Stimulated activated naive CD8-positive, alpha-beta T cell treated with anti-CD3 and anti-CD28 coated beads, Interleukin-15, Interleukin-2, amounts not matched to agents 100 ng/mL and 50 ng/mL, for 24 hours (primary cell): ENCODE results near the gene CCDC63.

ENCODE experiments used
- H3K27ac Mint-ChIP-seq: one replicate; pipeline ENCODE4 v1.8.0; 2021; ENCODE audit warnings: mild to moderate bottlenecking, mixed read lengths
- H3K27me3 Mint-ChIP-seq: one replicate; pipeline ENCODE4 v1.8.0; 2021; ENCODE audit warnings: mixed read lengths
- H3K36me3 Mint-ChIP-seq: one replicate; pipeline ENCODE4 v1.8.0; 2021; ENCODE audit warnings: low read depth, mixed read lengths
- H3K4me1 Mint-ChIP-seq: one replicate; pipeline ENCODE4 v1.8.0; 2021; ENCODE audit warnings: low read depth, mixed read lengths
- H3K4me3 Mint-ChIP-seq: one replicate; pipeline ENCODE4 v1.8.0; 2021; ENCODE audit warnings: mild to moderate bottlenecking, mixed read lengths
- H3K9me3 Mint-ChIP-seq: one replicate; pipeline ENCODE4 v1.8.0; 2021; ENCODE audit warnings: mixed read lengths

CCDC63 gene

GRCh38 chr12:110916295-110916875 is 69.6 kb downstream of the CCDC63 start:
- H3K4me3 Mint-ChIP-seq: no peak overlapping the region
- H3K27me3 Mint-ChIP-seq: peaks cover 7% of the 10 kb centered on the region
- no peak overlapping the region for H3K27ac Mint-ChIP-seq
- H3K9me3 Mint-ChIP-seq: no peaks in the 10 kb centered on the region
- no peaks in the 10 kb centered on the region for H3K36me3 Mint-ChIP-seq
- no peaks in the 10 kb centered on the region for H3K4me1 Mint-ChIP-seq

DNA sequence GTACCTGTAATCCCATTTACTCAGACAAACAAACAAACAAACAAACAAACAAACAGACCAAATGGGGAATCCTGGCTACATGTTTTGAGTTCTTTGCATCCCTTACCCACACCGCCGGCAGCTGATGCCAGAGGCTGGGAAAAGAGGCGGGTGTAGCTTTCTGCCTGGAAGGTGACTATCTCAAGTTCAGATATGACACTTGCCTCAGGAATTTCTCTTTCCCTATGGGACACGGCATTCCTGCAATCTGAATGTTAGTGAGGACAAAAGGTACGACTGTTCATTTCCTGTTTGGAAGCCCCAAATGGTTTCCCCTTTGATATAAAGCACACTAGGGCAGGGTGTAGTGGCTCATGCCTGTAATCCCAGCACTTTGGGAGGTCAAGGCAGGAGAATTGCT is 70.7 kb downstream of the CCDC63 start:
- Mint-ChIP-seq H3K27me3 (peaks cover 7% of the 10 kb centered on the region), H3K27ac (no peak overlapping the region), H3K4me1 (no peaks in the 10 kb centered on the region), H3K9me3 (no peaks in the 10 kb centered on the region), H3K36me3 (no peaks in the 10 kb centered on the region), H3K4me3 (no peak overlapping the region)

DNA sequence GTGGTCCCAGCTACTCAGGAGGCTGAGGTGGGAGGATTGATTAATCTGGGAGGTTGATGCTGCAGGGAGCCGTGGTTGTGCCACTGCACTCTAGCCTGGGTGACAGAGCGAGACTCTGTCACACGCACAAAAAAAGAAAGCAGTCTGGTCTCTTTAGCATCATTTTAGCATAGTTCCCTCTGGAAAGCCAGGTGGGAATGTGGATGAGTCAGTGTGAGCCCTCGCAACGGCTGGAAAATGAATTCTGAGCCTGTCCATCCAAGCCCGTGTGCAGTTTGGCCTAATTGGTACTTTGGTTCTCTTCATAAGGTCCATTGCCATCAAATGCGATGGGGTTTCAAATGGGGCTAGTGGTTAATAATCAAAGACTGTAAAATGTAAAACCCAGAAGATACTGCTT is 71.2 kb downstream of the CCDC63 start:
- Mint-ChIP-seq H3K4me1 (no peaks in the 10 kb centered on the region), H3K27me3 (peaks cover 7% of the 10 kb centered on the region), H3K4me3 (no peak overlapping the region), H3K9me3 (no peaks in the 10 kb centered on the region), H3K36me3 (no peaks in the 10 kb centered on the region), H3K27ac (no peak overlapping the region)

DNA sequence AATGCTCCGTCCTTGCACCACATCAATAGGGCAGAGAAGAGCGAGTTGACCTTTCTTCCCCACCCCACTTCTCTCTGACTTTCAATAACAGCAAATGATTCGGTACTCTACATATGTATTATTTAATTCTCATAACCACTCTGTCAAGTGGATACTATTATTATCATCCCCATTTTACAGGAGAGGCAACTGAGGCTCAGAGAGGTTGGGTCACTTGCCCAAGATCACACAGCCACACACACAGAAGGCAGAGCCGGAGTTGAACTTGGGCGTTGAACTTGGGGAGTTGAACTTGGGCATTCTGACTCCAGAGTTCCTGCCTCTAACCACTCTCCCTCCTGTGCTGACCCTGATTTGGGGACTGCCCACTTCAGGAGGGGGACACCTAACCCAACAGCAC is 72.9 kb downstream of the CCDC63 start:
- H3K27ac Mint-ChIP-seq: no peak overlapping the region
- no peak overlapping the region for H3K4me3 Mint-ChIP-seq
- H3K9me3 Mint-ChIP-seq: no peaks in the 10 kb centered on the region
- no peaks in the 10 kb centered on the region for H3K4me1 Mint-ChIP-seq
- no peaks in the 10 kb centered on the region for H3K36me3 Mint-ChIP-seq
- H3K27me3 Mint-ChIP-seq: peaks cover 7% of the 10 kb centered on the region

GRCh38 chr12:110920324-110920910 is 73.6 kb downstream of the CCDC63 start, which contains the start of gene MYL2:
TSS of gene MYL2 (minus strand) at chr12:110920579. CDS start at chr12:110920529, 50 bp downstream.
- Mint-ChIP-seq H3K9me3 (no peaks in the 10 kb centered on the region), H3K27me3 (peaks cover 7% of the 10 kb centered on the region), H3K4me3 (no peak within 1 kb of the TSS), H3K36me3 (no peaks in the 10 kb centered on the region), H3K4me1 (no peaks in the 10 kb centered on the region), H3K27ac (no peak within 1 kb of the TSS)

DNA sequence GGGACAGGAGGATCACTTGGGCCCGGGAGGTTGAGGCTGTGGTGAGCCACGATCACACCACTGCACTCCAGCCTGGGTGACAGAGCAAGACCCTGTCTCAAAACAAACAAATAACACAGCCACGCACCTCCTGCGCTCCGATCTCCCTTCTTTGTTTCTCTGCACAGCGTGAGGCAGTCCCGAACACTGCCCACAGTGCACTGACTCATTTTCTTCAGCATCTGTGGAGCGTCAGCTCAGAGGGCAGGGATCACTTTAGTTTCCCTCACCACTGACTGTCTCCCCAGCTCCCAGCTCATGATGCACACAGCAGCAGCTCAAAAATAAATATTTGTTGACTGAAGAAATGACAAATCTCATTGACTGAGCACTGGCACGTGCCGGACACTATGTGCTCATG is 74.5 kb downstream of the CCDC63 start:
- Mint-ChIP-seq H3K27ac (no peak overlapping the region), H3K27me3 (peaks cover 12% of the 10 kb centered on the region), H3K9me3 (no peaks in the 10 kb centered on the region), H3K36me3 (no peaks in the 10 kb centered on the region), H3K4me1 (no peaks in the 10 kb centered on the region), H3K4me3 (no peak overlapping the region)

DNA sequence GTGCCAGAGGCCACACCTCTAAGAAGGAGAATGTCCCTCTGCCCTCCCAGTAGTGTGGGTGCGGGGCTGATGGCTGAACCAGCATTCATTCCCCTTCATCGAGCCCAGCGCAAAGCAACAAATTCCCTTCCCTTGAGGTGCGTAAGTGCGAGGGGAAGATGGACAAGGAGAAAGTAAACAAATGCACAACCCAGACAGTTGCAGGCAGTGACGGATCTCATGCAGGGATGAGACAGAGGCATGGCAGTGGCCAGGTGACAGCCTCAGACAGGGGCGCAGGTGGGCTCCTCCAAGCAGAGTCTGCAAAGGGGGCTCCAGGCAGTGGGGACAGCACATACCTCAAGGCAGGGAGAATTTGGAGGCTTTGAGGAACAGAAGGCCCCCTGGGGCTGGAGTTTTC is 75.9 kb downstream of the CCDC63 start:
- Mint-ChIP-seq H3K4me3 (no peak overlapping the region), H3K36me3 (no peaks in the 10 kb centered on the region), H3K9me3 (no peaks in the 10 kb centered on the region), H3K27me3 (peaks cover 12% of the 10 kb centered on the region), H3K27ac (no peak overlapping the region), H3K4me1 (no peaks in the 10 kb centered on the region)

- no peak overlapping the region for H3K27ac Mint-ChIP-seq
- no peaks in the 10 kb centered on the region for H3K9me3 Mint-ChIP-seq
- H3K36me3 Mint-ChIP-seq: no peaks in the 10 kb centered on the region
- no peak overlapping the region for H3K4me3 Mint-ChIP-seq
- no peaks in the 10 kb centered on the region for H3K4me1 Mint-ChIP-seq
- H3K27me3 Mint-ChIP-seq: peaks cover 12% of the 10 kb centered on the region
Observed at GRCh38 chr12:110923192-110923591, 76.4 kb downstream of the CCDC63 start.

DNA sequence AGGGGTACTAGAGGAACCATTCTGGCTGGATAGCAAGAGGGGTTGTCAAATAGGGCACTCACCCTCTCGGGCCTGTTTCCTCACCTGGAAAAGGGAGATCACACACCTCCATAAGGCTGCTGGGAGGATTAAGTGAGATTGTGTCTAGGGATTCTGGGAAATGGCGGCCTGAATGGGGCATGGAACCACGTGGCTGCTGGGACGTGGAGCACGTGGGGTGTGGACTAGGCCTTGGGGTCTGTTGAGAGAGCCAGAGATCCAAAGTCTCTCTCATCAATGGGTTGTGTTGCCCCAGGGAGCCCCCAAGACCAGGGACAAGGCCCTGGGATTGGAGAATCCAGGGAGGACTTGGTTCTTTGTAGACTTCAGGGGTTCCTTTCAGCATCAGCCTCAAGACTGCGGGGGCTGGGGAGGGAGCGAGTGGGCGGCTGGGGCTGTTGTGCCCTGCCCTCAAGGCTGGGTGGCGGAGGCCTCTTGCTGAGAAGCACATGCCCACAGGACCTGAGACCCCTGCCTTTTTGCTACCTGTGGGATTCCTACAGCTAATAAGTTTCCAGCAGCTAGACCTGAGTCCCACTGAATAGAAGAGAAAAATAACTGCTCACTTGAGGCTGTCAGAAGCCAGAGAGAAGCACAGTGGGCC is 77.0 kb downstream of the CCDC63 start:
- no peak overlapping the region for H3K4me3 Mint-ChIP-seq

DNA sequence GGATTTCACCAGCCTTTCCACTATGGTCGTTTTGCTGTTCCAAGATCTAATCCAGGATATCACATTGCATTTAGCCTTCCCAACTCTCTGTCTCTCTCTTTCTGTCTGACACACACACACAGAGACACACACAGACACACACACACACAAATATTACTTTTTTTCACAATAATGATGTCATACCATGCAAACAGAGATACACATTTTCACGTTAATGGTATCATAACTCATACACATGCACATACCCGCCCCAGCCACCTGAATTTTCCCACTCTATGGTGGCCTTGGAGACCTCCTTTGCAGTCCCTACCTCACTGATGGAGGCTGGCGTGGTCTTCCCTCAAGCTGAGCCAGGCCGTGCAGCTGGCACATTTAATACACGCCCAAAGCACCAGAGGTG is 80.8 kb downstream of the CCDC63 start:
- Mint-ChIP-seq H3K27ac (no peak overlapping the region), H3K36me3 (no peaks in the 10 kb centered on the region), H3K4me1 (no peaks in the 10 kb centered on the region), H3K27me3 (peaks cover 5% of the 10 kb centered on the region), H3K9me3 (no peaks in the 10 kb centered on the region), H3K4me3 (no peak overlapping the region)

More for the DNA sequence above, 77.0 kb downstream of the CCDC63 start:
- Mint-ChIP-seq H3K27ac (no peak overlapping the region), H3K27me3 (peaks cover 12% of the 10 kb centered on the region), H3K9me3 (no peaks in the 10 kb centered on the region), H3K36me3 (no peaks in the 10 kb centered on the region), H3K4me1 (no peaks in the 10 kb centered on the region)

- no peak overlapping the region for H3K4me3 Mint-ChIP-seq
- H3K27ac Mint-ChIP-seq: no peak overlapping the region
- no peaks in the 10 kb centered on the region for H3K36me3 Mint-ChIP-seq
- peaks cover 5% of the 10 kb centered on the region for H3K27me3 Mint-ChIP-seq
- no peaks in the 10 kb centered on the region for H3K4me1 Mint-ChIP-seq
- no peaks in the 10 kb centered on the region for H3K9me3 Mint-ChIP-seq
Observed at GRCh38 chr12:110928700-110929099, 81.9 kb downstream of the CCDC63 start.

GRCh38 chr12:110929818-110930217 is 83.0 kb downstream of the CCDC63 start:
- no peaks in the 10 kb centered on the region for H3K4me1 Mint-ChIP-seq
- no peak overlapping the region for H3K4me3 Mint-ChIP-seq
- H3K27me3 Mint-ChIP-seq: peaks cover 10% of the 10 kb centered on the region
- no peaks in the 10 kb centered on the region for H3K9me3 Mint-ChIP-seq
- no peak overlapping the region for H3K27ac Mint-ChIP-seq
- no peaks in the 10 kb centered on the region for H3K36me3 Mint-ChIP-seq

DNA sequence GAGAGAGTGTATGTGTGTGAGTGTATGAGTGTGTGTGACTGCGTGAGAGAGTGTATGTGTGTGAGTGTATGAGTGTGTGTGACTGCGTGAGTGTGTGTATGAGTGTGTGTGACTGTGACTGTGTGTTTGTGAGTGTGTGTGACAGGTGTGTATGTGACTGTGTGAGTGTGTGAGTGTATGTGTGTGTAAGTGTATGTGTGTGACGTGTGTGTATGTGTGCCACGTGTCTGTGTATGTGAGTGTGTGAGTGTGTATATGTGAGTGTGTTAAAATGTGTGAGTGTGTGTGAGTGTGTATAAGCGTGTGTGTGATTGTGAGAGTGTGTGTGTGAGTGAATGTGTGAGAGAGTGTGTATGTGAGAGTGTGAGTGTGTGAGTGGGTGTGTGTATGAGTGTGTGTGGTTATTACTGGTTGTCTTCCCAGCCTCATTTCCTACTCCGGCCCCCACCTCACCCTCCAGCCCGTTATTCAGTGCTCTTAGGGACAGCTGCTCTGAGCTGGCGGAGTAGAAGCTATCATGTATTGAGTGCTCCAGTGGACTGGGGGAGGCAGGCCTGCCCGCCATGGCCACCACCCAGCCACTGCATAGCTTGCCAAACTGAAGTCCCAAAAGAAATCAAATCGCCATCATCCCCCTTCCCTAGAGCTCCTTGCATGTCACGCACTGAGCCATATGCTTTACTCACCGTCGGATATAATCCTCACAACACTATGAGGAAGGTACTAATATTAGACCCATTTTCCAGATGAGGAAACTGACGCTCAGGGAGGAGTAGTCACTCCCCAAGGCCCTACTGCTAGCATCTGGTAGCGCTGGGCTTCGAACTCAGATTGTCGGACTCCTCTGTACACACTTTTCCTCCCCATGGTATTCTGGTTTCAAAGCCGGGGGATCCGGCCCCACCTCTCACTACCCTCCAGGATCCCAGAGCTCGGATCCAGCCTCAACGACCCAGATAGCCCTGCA is 83.8 kb downstream of the CCDC63 start:
- H3K9me3 Mint-ChIP-seq: no peaks in the 10 kb centered on the region
- no peak overlapping the region for H3K27ac Mint-ChIP-seq
- peaks cover 10% of the 10 kb centered on the region for H3K27me3 Mint-ChIP-seq
- H3K4me1 Mint-ChIP-seq: no peaks in the 10 kb centered on the region
- no peaks in the 10 kb centered on the region for H3K36me3 Mint-ChIP-seq
- H3K4me3 Mint-ChIP-seq: no peak overlapping the region

DNA sequence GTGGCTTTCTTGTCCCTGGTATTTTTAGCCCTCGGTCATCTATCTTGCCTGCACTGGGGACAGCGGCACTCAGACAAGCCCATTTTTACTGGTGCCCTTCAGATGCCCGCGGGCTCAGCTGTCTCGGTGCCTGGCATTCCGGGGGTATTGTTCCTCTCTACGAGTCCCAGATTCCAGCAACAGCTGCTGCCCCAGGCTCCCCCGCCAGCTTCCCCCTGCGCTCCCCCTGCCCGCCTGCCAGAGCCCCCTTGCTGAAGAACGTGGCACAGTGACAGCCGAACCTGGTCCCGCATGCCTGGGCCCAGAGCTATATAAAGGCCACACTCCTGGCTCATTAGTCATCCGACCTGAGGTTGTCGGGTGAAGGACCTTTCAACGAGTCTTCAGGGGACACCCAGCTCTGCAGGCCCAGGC is 84.5 kb downstream of the CCDC63 start:
- H3K27me3 Mint-ChIP-seq: peaks cover 10% of the 10 kb centered on the region
- H3K4me3 Mint-ChIP-seq: no peak overlapping the region
- H3K9me3 Mint-ChIP-seq: no peaks in the 10 kb centered on the region
- no peak overlapping the region for H3K27ac Mint-ChIP-seq
- no peaks in the 10 kb centered on the region for H3K4me1 Mint-ChIP-seq
- H3K36me3 Mint-ChIP-seq: no peaks in the 10 kb centered on the region

GRCh38 chr12:110932046-110932445 is 85.3 kb downstream of the CCDC63 start:
- H3K27ac Mint-ChIP-seq: no peak overlapping the region
- no peak overlapping the region for H3K4me3 Mint-ChIP-seq
- H3K4me1 Mint-ChIP-seq: peaks cover 2% of the 10 kb centered on the region
- no peaks in the 10 kb centered on the region for H3K9me3 Mint-ChIP-seq
- peaks cover 15% of the 10 kb centered on the region for H3K27me3 Mint-ChIP-seq
- no peaks in the 10 kb centered on the region for H3K36me3 Mint-ChIP-seq
